Activated CD4-positive, alpha-beta memory T cell treated with anti-CD3 and anti-CD28 coated beads, Interleukin-2, amount 10 ng/mL, durations not matched to agents 7 days and 5 days (primary cell): ENCODE data around the gene TMEM273. TPM values are rescaled to one million over a fixed set of nuclear protein-coding genes. Genes with fewer than 3 reads are reported as not detected.

Experiments
- CTCF ChIA-PET: fragments of 350-600 bp; sonication (Branson Sonifier 250); formaldehyde crosslinking; loops from one replicate; lab custom pipeline; 2021; ENCODE audit warnings: antibody characterized with exemption, inconsistent platforms; lab: Charles Lee
- POLR2A ChIA-PET: fragments of 350-600 bp; sonication (Branson Sonifier 250); formaldehyde crosslinking; loops from one replicate; lab custom pipeline; 2021; ENCODE audit warnings: antibody characterized with exemption; lab: Charles Lee
- DNase-seq: peaks from one replicate; pipeline ENCODE4 v3.0.0-alpha.2; 2020
- H3K27ac Mint-ChIP-seq: one replicate; pipeline ENCODE4 v1.8.0; 2021; ENCODE audit warnings: mild to moderate bottlenecking, mixed read lengths
- H3K27me3 Mint-ChIP-seq: one replicate; pipeline ENCODE4 v1.8.0; 2021; ENCODE audit warnings: mixed read lengths
- H3K36me3 Mint-ChIP-seq: one replicate; pipeline ENCODE4 v1.8.0; 2021; ENCODE audit warnings: low read depth, mixed read lengths
- H3K4me1 Mint-ChIP-seq: one replicate; pipeline ENCODE4 v1.8.0; 2021; ENCODE audit warnings: mixed read lengths
- H3K4me3 Mint-ChIP-seq: one replicate; pipeline ENCODE4 v1.8.0; 2021; ENCODE audit warnings: mild to moderate bottlenecking, mixed read lengths
- H3K9me3 Mint-ChIP-seq: one replicate; pipeline ENCODE4 v1.8.0; 2021; ENCODE audit warnings: mixed read lengths
- total RNA-seq, 2 experiments: library from RNA; stranded (reverse); gene quantifications; one replicate each; pipeline ENCODE4 v1.2.3, GENCODE V29; 2021

TMEM273 gene
- total RNA-seq, 2 experiments from 2014 or later, result 98.2 to 100 TPM

GRCh38 chr10:49179699-49180443 is 8.3 kb downstream of the TMEM273 start:
- H3K27me3 Mint-ChIP-seq, result no peaks in the 10 kb centered on the region
- peaks cover 58% of the 10 kb centered on the region for H3K36me3 Mint-ChIP-seq
- H3K4me3 Mint-ChIP-seq, result peak overlapping the region; percentile 61
- peaks cover 93% of the 10 kb centered on the region for H3K4me1 Mint-ChIP-seq
- no peak for DNase-seq
- H3K27ac Mint-ChIP-seq, result peak overlapping the region; percentile 85
- no peaks in the 10 kb centered on the region for H3K9me3 Mint-ChIP-seq
- POLR2A ChIA-PET, result interaction anchor here (1.4 to 5.8 kb wide), 3 partner anchors 10 to 100 kb away, joined by 4 to 48 read pairs (median 4); partner anchors contain the start of gene TMEM273
- CTCF ChIA-PET, result no interaction called here

- Mint-ChIP-seq H3K36me3 (peaks cover 60% of the 10 kb centered on the region), H3K9me3 (no peaks in the 10 kb centered on the region), H3K27me3 (no peaks in the 10 kb centered on the region), H3K27ac (peak overlapping the region; percentile 95), H3K4me3 (no peak overlapping the region), H3K4me1 (peaks cover 93% of the 10 kb centered on the region)
- no peak for DNase-seq
- POLR2A ChIA-PET, result interaction anchor here (1.1 to 5.8 kb wide), 5 partner anchors 11 to 99 kb away, joined by 3 to 48 read pairs (median 4); partner anchors contain the start of gene TMEM273
- CTCF ChIA-PET, result interaction anchor here (1.0 kb wide), 1 partner anchor 15 kb away, joined by 3 read pairs; no protein-coding TSS in a partner anchor
Measured at GRCh38 chr10:49178489-49179471, 9.4 kb downstream of the TMEM273 start.

- ChIA-PET CTCF (no interaction called here), POLR2A (interaction anchor here (0.8 to 5.8 kb wide), 4 partner anchors 9 to 97 kb away, joined by 4 to 48 read pairs (median 6); partner anchors contain the start of gene TMEM273)
- Mint-ChIP-seq H3K9me3 (no peaks in the 10 kb centered on the region), H3K4me3 (peak overlapping the region; percentile 58), H3K4me1 (peaks cover 94% of the 10 kb centered on the region), H3K27ac (peak overlapping the region; percentile 95), H3K36me3 (peaks cover 61% of the 10 kb centered on the region), H3K27me3 (no peaks in the 10 kb centered on the region)
- DNase-seq, result peak; percentile 83
Measured at GRCh38 chr10:49177391-49178355, 10.5 kb downstream of the TMEM273 start.

GRCh38 chr10:49176310-49177268 is 11.6 kb downstream of the TMEM273 start:
- peaks cover 54% of the 10 kb centered on the region for H3K36me3 Mint-ChIP-seq
- CTCF ChIA-PET, result no interaction called here
- H3K27ac Mint-ChIP-seq, result peak overlapping the region; percentile 95
- POLR2A ChIA-PET, result interaction anchor here (1.2 to 5.8 kb wide), 3 partner anchors 9 to 96 kb away, joined by 4 to 48 read pairs (median 6); partner anchors contain the start of gene TMEM273
- H3K27me3 Mint-ChIP-seq, result no peaks in the 10 kb centered on the region
- no peaks in the 10 kb centered on the region for H3K9me3 Mint-ChIP-seq
- DNase-seq, result no peak
- H3K4me3 Mint-ChIP-seq, result no peak overlapping the region
- peaks cover 89% of the 10 kb centered on the region for H3K4me1 Mint-ChIP-seq

GRCh38 chr10:49175587-49176309 is 12.4 kb downstream of the TMEM273 start:
- Mint-ChIP-seq H3K4me1 (peaks cover 86% of the 10 kb centered on the region), H3K4me3 (no peak overlapping the region), H3K27me3 (no peaks in the 10 kb centered on the region), H3K27ac (peak overlapping the region; percentile 95), H3K9me3 (no peaks in the 10 kb centered on the region), H3K36me3 (peaks cover 48% of the 10 kb centered on the region)
- ChIA-PET CTCF (interaction anchor here (1.0 kb wide), 1 partner anchor 12 kb away, joined by 3 read pairs; no protein-coding TSS in a partner anchor), POLR2A (no interaction called here)
- no peak for DNase-seq

GRCh38 chr10:49174926-49175500 is 13.2 kb downstream of the TMEM273 start:
- ChIA-PET CTCF (interaction anchor here (1.0 kb wide), 1 partner anchor 11 kb away, joined by 3 read pairs; no protein-coding TSS in a partner anchor), POLR2A (no interaction called here)
- H3K9me3 Mint-ChIP-seq, result no peaks in the 10 kb centered on the region
- H3K4me1 Mint-ChIP-seq, result peaks cover 84% of the 10 kb centered on the region
- H3K27ac Mint-ChIP-seq, result peak overlapping the region; percentile 56
- DNase-seq, result no peak
- H3K36me3 Mint-ChIP-seq, result peaks cover 41% of the 10 kb centered on the region
- no peak overlapping the region for H3K4me3 Mint-ChIP-seq
- no peaks in the 10 kb centered on the region for H3K27me3 Mint-ChIP-seq

- Mint-ChIP-seq H3K9me3 (no peaks in the 10 kb centered on the region), H3K27me3 (no peaks in the 10 kb centered on the region), H3K36me3 (peaks cover 41% of the 10 kb centered on the region), H3K27ac (peak overlapping the region; percentile 9), H3K4me1 (peaks cover 83% of the 10 kb centered on the region), H3K4me3 (no peak overlapping the region)
- CTCF ChIA-PET, result interaction anchor here (1.6 to 2.1 kb wide), 2 partner anchors 10 to 12 kb away, joined by 5 read pairs; no protein-coding TSS in a partner anchor
- POLR2A ChIA-PET, result no interaction called here
- no peak for DNase-seq
Measured at GRCh38 chr10:49174261-49174925, 13.8 kb downstream of the TMEM273 start.

GRCh38 chr10:49173853-49174252 is 14.3 kb downstream of the TMEM273 start:
- Mint-ChIP-seq H3K27ac (peak overlapping the region; percentile 2), H3K4me3 (no peak overlapping the region), H3K4me1 (peaks cover 83% of the 10 kb centered on the region), H3K36me3 (peaks cover 43% of the 10 kb centered on the region), H3K9me3 (no peaks in the 10 kb centered on the region), H3K27me3 (no peaks in the 10 kb centered on the region)
- CTCF ChIA-PET, result interaction anchor here (1.6 to 2.1 kb wide), 2 partner anchors 10 to 12 kb away, joined by 5 read pairs; no protein-coding TSS in a partner anchor
- POLR2A ChIA-PET, result no interaction called here
- no peak for DNase-seq

- H3K4me3 Mint-ChIP-seq, result no peak overlapping the region
Measured at GRCh38 chr10:49173201-49173772, 14.9 kb downstream of the TMEM273 start.

More at GRCh38 chr10:49173201-49173772, 14.9 kb downstream of the TMEM273 start:
- Mint-ChIP-seq H3K27ac (peak overlapping the region; percentile 2), H3K9me3 (no peaks in the 10 kb centered on the region), H3K27me3 (no peaks in the 10 kb centered on the region), H3K36me3 (peaks cover 38% of the 10 kb centered on the region), H3K4me1 (peaks cover 81% of the 10 kb centered on the region)
- no peak for DNase-seq
- CTCF ChIA-PET, result interaction anchor here (1.6 to 2.1 kb wide), 2 partner anchors 9 to 11 kb away, joined by 5 read pairs; no protein-coding TSS in a partner anchor
- POLR2A ChIA-PET, result no interaction called here
